ENCODE data around the gene PCIF1.

DNA sequence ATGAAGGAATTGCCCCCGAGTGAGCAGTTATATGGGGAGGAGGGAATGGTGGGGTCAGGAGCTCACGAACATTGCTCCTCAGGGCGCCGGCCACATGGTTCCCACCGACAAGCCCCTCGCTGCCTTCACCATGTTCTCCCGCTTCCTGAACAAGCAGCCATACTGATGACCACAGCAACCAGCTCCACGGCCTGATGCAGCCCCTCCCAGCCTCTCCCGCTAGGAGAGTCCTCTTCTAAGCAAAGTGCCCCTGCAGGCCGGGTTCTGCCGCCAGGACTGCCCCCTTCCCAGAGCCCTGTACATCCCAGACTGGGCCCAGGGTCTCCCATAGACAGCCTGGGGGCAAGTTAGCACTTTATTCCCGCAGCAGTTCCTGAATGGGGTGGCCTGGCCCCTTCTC is 36.2 kb upstream of the PCIF1 start:
- no peak for TF ChIP-seq CTCF (IDR thresholded peaks at IDR 0.05 in 4 of 5, conservative IDR thresholded peaks at IDR 0.05 in 1 of 5)
- TF ChIP-seq POLR2A (IDR thresholded peaks at IDR 0.05), result no peak

All from gastrocnemius medialis (tissue), 4 donors.